BJ (cell line): ENCODE data around the gene KIAA0753. TPM values are rescaled to one million over a fixed set of nuclear protein-coding genes. Genes with fewer than 3 reads are reported as not detected.

Experiments used
- CTCF ChIA-PET: fragments of 350-600 bp; formaldehyde crosslinking; extraction: SDS; loops from one replicate; lab custom pipeline; 2021; ENCODE audit warnings: antibody characterized with exemption, inconsistent platforms; lab: Yijun Ruan, JAX
- POLR2A ChIA-PET: fragments of 300-600 bp; sonication (Branson Sonifier 250); formaldehyde crosslinking; extraction: SDS; loops from one replicate; lab custom pipeline; 2021; ENCODE audit warnings: antibody characterized with exemption; lab: Charles Lee
- DNase-seq: peaks from one replicate; pipeline ENCODE4 v3.0.0-alpha.2; 2011; ENCODE audit warnings: low read depth
- H3K27me3 ChIP-seq: 2 replicates; pipeline ENCODE4 v1.6.0; 2011; ENCODE audit warnings: low read length; ENCODE audit not compliant: control insufficient read depth, insufficient read depth
- H3K36me3 ChIP-seq: 2 replicates; pipeline ENCODE4 v1.5.1; 2011; ENCODE audit warnings: low read length; ENCODE audit not compliant: control insufficient read depth, insufficient read depth
- H3K4me3 ChIP-seq: 2 replicates; pipeline ENCODE4 v1.5.1; 2011; ENCODE audit warnings: low read depth, mild to moderate bottlenecking, control low read depth, low read length
- polyA plus RNA-seq: library from polyadenylated mRNA; depleted of rRNA; stranded (reverse); fragments of >200 nt; gene quantifications from 2 replicates; pipeline ENCODE4 v1.2.3, GENCODE V29; 2011
- TF ChIP-seq, protein P1 (sequence below): IDR thresholded peaks from 2 replicates; pipeline ENCODE4 v1.5.1; 2011; ENCODE audit warnings: low read depth, mild to moderate bottlenecking, control low read depth, inconsistent platforms, low read length, moderate library complexity; ENCODE audit not compliant: insufficient read depth

Gene KIAA0753
- polyA plus RNA-seq, 1 experiment, result 5.4 TPM

DNA sequence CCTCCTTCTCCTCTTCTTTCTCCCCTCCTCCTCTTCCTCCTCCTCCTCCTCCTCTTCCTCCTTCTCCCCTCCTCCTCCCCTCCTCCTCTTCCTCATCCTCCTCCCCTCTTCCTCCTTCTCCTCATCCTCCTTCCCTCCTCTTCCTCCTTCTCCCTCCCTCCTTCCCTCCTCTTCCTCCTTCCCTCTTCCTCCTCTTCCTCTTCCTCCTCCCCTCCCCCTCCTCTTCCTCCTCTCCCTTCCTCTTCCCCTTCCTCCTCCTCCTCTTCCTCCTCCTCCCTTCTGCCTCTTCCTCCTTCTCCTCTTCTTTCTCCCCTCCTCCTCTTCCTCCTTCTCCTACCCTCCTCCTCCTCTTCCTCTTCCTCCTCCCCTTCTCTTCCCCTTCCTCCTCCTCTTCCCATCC lies 79.1 kb downstream of the KIAA0753 start:
- CTCF ChIA-PET, result no interaction called here
- no peaks in the 10 kb centered on the region for H3K36me3 ChIP-seq

GRCh38 chr17:6560496-6560895 lies 80.0 kb downstream of the KIAA0753 start:
- no peak for DNase-seq
- ChIA-PET CTCF (no interaction called here), POLR2A (no interaction called here)
- Histone ChIP-seq H3K4me3 (no peak overlapping the region), H3K36me3 (no peaks in the 10 kb centered on the region), H3K27me3 (0 out of 2 replicates have a peak, but pooled peaks cover 2% of the 10 kb centered on the region)
- TF ChIP-seq, protein P1, sequence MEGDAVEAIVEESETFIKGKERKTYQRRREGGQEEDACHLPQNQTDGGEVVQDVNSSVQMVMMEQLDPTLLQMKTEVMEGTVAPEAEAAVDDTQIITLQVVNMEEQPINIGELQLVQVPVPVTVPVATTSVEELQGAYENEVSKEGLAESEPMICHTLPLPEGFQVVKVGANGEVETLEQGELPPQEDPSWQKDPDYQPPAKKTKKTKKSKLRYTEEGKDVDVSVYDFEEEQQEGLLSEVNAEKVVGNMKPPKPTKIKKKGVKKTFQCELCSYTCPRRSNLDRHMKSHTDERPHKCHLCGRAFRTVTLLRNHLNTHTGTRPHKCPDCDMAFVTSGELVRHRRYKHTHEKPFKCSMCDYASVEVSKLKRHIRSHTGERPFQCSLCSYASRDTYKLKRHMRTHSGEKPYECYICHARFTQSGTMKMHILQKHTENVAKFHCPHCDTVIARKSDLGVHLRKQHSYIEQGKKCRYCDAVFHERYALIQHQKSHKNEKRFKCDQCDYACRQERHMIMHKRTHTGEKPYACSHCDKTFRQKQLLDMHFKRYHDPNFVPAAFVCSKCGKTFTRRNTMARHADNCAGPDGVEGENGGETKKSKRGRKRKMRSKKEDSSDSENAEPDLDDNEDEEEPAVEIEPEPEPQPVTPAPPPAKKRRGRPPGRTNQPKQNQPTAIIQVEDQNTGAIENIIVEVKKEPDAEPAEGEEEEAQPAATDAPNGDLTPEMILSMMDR, result no peak

More for the DNA sequence above, 79.1 kb downstream of the KIAA0753 start:
- H3K27me3 ChIP-seq, result 0 out of 2 replicates have a peak, but pooled peaks cover 2% of the 10 kb centered on the region
- TF ChIP-seq, protein P1, result no peak
- POLR2A ChIA-PET, result no interaction called here
- H3K4me3 ChIP-seq, result no peak overlapping the region
- no peak for DNase-seq

DNA sequence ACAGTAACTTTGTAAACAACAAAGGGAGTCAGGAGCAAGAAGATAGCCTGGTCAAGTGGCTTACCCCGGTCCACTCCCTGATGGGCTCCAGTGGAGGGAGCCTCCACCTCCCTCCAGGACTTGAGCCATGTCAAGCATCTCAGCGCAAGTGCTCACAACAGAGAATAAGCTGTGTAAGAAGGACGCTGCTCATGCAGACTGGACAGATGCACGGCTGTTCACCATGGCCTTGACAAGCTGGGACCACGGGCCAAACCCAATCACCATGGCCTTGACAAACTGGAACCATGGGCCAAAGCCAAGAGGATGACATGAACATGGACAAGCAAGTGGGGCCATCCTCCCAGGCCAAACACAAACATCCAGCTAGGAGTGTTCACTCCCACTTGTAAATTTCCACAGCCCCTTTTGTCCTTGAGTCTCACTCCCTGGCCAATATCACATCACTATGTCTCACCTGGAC lies 80.7 kb downstream of the KIAA0753 start:
- TF ChIP-seq, protein P1, result no peak
- Histone ChIP-seq H3K4me3 (no peak overlapping the region), H3K27me3 (peaks cover 9% of the 10 kb centered on the region), H3K36me3 (no peaks in the 10 kb centered on the region)
- ChIA-PET CTCF (interaction anchor here (0.7 to 1.9 kb wide), 2 partner anchors 8 to 87 kb away, joined by 3 to 6 read pairs; no protein-coding TSS in a partner anchor), POLR2A (no interaction called here)
- no peak for DNase-seq

DNA sequence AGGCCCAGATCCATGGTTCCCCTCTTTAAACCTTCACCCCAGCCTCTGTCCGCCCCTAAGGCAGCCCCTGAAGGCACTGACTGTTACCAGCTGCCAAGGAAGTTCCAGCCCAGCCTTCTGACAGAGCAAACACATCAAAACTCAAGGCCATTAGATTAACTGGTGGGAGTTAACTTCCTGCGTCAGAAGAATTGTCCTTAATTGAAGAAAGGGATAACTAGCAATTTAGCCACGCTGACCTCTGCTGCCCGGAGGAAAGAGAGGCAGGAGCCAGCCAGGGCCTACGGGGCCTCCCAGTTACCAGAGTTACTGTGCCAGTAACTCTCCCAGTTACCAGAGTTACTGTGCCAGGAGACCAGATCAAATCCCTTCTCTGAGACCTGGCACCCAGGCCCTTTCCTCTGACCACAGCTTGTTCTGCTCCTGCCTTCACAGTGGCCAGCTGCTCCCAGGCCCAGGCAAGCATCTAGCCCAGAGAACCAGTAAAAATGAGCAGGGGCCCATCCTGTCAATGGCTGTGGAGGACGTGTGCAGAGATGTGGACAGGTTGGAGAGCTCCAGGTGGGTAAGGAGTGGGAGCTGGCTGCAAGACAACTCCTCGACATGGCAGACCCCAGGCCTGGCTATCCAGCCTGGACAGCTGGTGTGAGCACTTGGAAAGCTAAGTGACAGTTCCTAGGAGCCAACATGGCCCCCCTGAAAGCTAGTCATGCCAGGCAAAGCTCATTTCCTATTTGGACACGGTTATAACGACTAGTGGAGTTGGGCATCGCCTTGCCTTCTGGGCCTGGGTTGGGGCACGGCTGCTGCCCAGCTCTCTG lies 81.4 kb downstream of the KIAA0753 start:
- ChIA-PET CTCF (interaction anchor here (0.7 to 1.9 kb wide), 2 partner anchors 9 to 86 kb away, joined by 3 to 6 read pairs; no protein-coding TSS in a partner anchor), POLR2A (no interaction called here)
- DNase-seq, result no peak
- Histone ChIP-seq H3K36me3 (no peaks in the 10 kb centered on the region), H3K27me3 (peaks cover 14% of the 10 kb centered on the region), H3K4me3 (no peak overlapping the region)
- TF ChIP-seq, protein P1, result no peak

GRCh38 chr17:6558276-6558675 lies 82.2 kb downstream of the KIAA0753 start:
- TF ChIP-seq, protein P1, result no peak
- Histone ChIP-seq H3K4me3 (no peak overlapping the region), H3K36me3 (no peaks in the 10 kb centered on the region), H3K27me3 (peaks cover 15% of the 10 kb centered on the region)
- CTCF ChIA-PET, result interaction anchor here (1.9 kb wide), 1 partner anchor 85 kb away, joined by 6 read pairs; no protein-coding TSS in a partner anchor
- POLR2A ChIA-PET, result no interaction called here
- no peak for DNase-seq
